H1 (cell line): ENCODE results near the gene UGT1A9. TPM values are rescaled to one million over a fixed set of nuclear protein-coding genes. Genes with fewer than 3 reads are reported as not detected.

ENCODE experiments used
- CTCF ChIA-PET: fragments of 300-600 bp; sonication (Branson Sonifier 250); formaldehyde crosslinking; loops from one replicate; lab custom pipeline; 2021; ENCODE audit not compliant: partially characterized antibody; lab: Charles Lee
- POLR2A ChIA-PET: fragments of 300-600 bp; sonication (Branson Sonifier 250); formaldehyde crosslinking; loops from one replicate; lab custom pipeline; 2021; ENCODE audit warnings: inconsistent platforms; ENCODE audit not compliant: partially characterized antibody; lab: Charles Lee
- DNase-seq, 2 experiments: peaks; one replicate each; pipeline versions ENCODE4 v3.0.0 to v3.0.0-alpha.2; 2010 to 2022; ENCODE audit warnings: low spot score in 2 of 2, low read depth in 1 of 2, mixed read lengths in 1 of 2
- FAIRE-seq: peaks from 2 replicates; lab custom pipeline; 2011; peaks lifted over from hg19 to GRCh38; lab: Jason Lieb, UNC
- H2AFZ ChIP-seq: 2 replicates; pipeline ENCODE4 v1.8.1; 2012; ENCODE audit warnings: low read length, inconsistent platforms
- H2AK5ac ChIP-seq: 2 replicates; pipeline ENCODE4 v1.6.1; 2013; ENCODE audit warnings: low read depth, low read length
- H2BK120ac ChIP-seq: replicated peaks from 2 replicates; pipeline ENCODE3; 2013; ENCODE audit warnings: low read depth, low read length, inconsistent platforms
- H2BK12ac ChIP-seq: 2 replicates; pipeline ENCODE4 v1.6.1; 2013; ENCODE audit warnings: low read depth, low read length
- H2BK15ac ChIP-seq: 2 replicates; pipeline ENCODE4 v1.6.1; 2013; ENCODE audit warnings: low read length
- H2BK20ac ChIP-seq: 2 replicates; pipeline ENCODE4 v1.6.1; 2013; ENCODE audit warnings: low read length
- H2BK5ac ChIP-seq: 2 replicates; pipeline ENCODE4 v1.6.1; 2013; ENCODE audit warnings: low read depth, low read length
- H3K14ac ChIP-seq: 2 replicates; pipeline ENCODE4 v1.6.1; 2013; ENCODE audit warnings: inconsistent platforms; ENCODE audit not compliant: insufficient read length
- H3K18ac ChIP-seq: 2 replicates; pipeline ENCODE4 v1.6.1; 2013; ENCODE audit warnings: low read length; ENCODE audit errors: extremely low read depth
- H3K23ac ChIP-seq: 2 replicates; pipeline ENCODE4 v1.6.1; 2013; ENCODE audit warnings: inconsistent platforms; ENCODE audit not compliant: insufficient read length
- H3K23me2 ChIP-seq: 2 replicates; pipeline ENCODE4 v1.6.1; 2013; ENCODE audit warnings: low read depth, low read length
- H3K27ac ChIP-seq: 2 replicates; pipeline ENCODE4 v1.6.1; 2011; ENCODE audit warnings: low read depth, low read length, inconsistent platforms
- H3K27me3 ChIP-seq, 4 experiments: replicated peaks in 1 of 4; 1 replicate in 1 of 4; 2 replicates in 3 of 4; pipeline versions ENCODE4 v1.6.1 to v1.8.1; 2011 to 2013; ENCODE audit warnings: low read length in 3 of 4, mild to moderate bottlenecking in 3 of 4, inconsistent platforms in 2 of 4, mixed read lengths in 2 of 4, moderate library complexity in 1 of 4; ENCODE audit not compliant: control insufficient read depth in 3 of 4, insufficient read depth in 3 of 4; ENCODE audit errors: extremely low read depth in 1 of 4
- H3K36me3 ChIP-seq, 4 experiments: 2 replicates each; pipeline versions ENCODE4 v1.6.1 to v1.8.1; 2011 to 2013; ENCODE audit warnings: mild to moderate bottlenecking in 4 of 4, low read length in 3 of 4, moderate library complexity in 2 of 4, control low read depth in 1 of 4, inconsistent platforms in 1 of 4; ENCODE audit not compliant: insufficient read depth in 4 of 4, control insufficient read depth in 2 of 4
- H3K4ac ChIP-seq: replicated peaks from 2 replicates; pipeline ENCODE3; 2013; ENCODE audit warnings: low read length, low read depth, mixed read lengths, inconsistent platforms; ENCODE audit not compliant: insufficient read length
- H3K4me1 ChIP-seq, 4 experiments: replicated peaks in 1 of 4; 1 replicate in 1 of 4; 2 replicates in 3 of 4; pipeline versions ENCODE4 v1.6.1 to v1.8.1; 2011 to 2013; ENCODE audit warnings: low read length in 3 of 4, inconsistent platforms in 2 of 4, mixed read lengths in 1 of 4; ENCODE audit not compliant: insufficient read depth in 4 of 4, control insufficient read depth in 3 of 4
- H3K4me2 ChIP-seq, 2 experiments: 2 replicates each; pipeline versions ENCODE4 v1.6.1 to v1.8.1; 2011 to 2013; ENCODE audit warnings: low read depth in 2 of 2, low read length in 2 of 2, control low read depth in 1 of 2, inconsistent platforms in 1 of 2, mild to moderate bottlenecking in 1 of 2; ENCODE audit not compliant: insufficient read depth in 1 of 2
- H3K4me3 ChIP-seq, 4 experiments: fragments of 200-600, 300-600 bp in 1 of 4; sonication (generic), shearing (Covaris generic), sonication (Bioruptor Twin) in 1 of 4; 2 replicates each; pipeline versions ENCODE4 v1.5.1 to v1.8.1; 2011 to 2016; ENCODE audit warnings: low read length in 4 of 4, low read depth in 3 of 4, control low read depth in 2 of 4, inconsistent platforms in 2 of 4, mild to moderate bottlenecking in 2 of 4, mixed read lengths in 1 of 4, moderate library complexity in 1 of 4; ENCODE audit not compliant: insufficient read depth in 2 of 4; ENCODE audit errors: extremely low read depth in 1 of 4
- H3K56ac ChIP-seq: replicated peaks from 2 replicates; pipeline ENCODE3; 2013; ENCODE audit warnings: low read depth, mild to moderate bottlenecking, mixed read lengths, low read length, inconsistent platforms; ENCODE audit not compliant: insufficient read length
- H3K79me1 ChIP-seq: 2 replicates; pipeline ENCODE4 v1.6.1; 2013; ENCODE audit warnings: low read depth, low read length, control low read depth
- H3K79me2 ChIP-seq, 2 experiments: 2 replicates each; pipeline versions ENCODE4 v1.6.1 to v1.8.1; 2012 to 2013; ENCODE audit warnings: low read length in 2 of 2, mild to moderate bottlenecking in 2 of 2, inconsistent platforms in 1 of 2; ENCODE audit not compliant: insufficient read depth in 2 of 2, control insufficient read depth in 1 of 2
- H3K9ac ChIP-seq, 4 experiments: replicated peaks in 1 of 4; 1 replicate in 1 of 4; 2 replicates in 3 of 4; pipeline versions ENCODE4 v1.6.1 to v1.8.1; 2011 to 2013; ENCODE audit warnings: low read depth in 3 of 4, low read length in 3 of 4, control low read depth in 2 of 4, mild to moderate bottlenecking in 2 of 4, moderate library complexity in 2 of 4, inconsistent platforms in 1 of 4; ENCODE audit errors: extremely low read depth in 1 of 4
- H3K9me3 ChIP-seq, 2 experiments: 2 replicates each; pipeline versions ENCODE4 v1.6.1 to v1.8.1; 2012 to 2013; ENCODE audit warnings: mild to moderate bottlenecking in 2 of 2, moderate library complexity in 2 of 2, control low read depth in 1 of 2, inconsistent platforms in 1 of 2, low read depth in 1 of 2, low read length in 1 of 2, mixed read lengths in 1 of 2; ENCODE audit not compliant: insufficient read depth in 2 of 2
- H4K20me1 ChIP-seq, 2 experiments: replicated peaks in 1 of 2; 2 replicates each; pipeline versions ENCODE3 to v1.8.1; 2011 to 2013; ENCODE audit warnings: inconsistent platforms in 2 of 2, low read length in 2 of 2, mild to moderate bottlenecking in 1 of 2; ENCODE audit not compliant: insufficient read depth in 2 of 2, control insufficient read depth in 1 of 2
- H4K5ac ChIP-seq: 2 replicates; pipeline ENCODE4 v1.6.1; 2013; ENCODE audit warnings: low read length, low read depth, mixed read lengths, inconsistent platforms; ENCODE audit not compliant: insufficient read length
- H4K8ac ChIP-seq: 2 replicates; pipeline ENCODE4 v1.8.0; 2013; ENCODE audit warnings: mild to moderate bottlenecking, moderate library complexity, low read length, inconsistent platforms; ENCODE audit not compliant: insufficient read depth; ENCODE audit errors: extremely low read depth
- H4K91ac ChIP-seq: replicated peaks from 2 replicates; pipeline ENCODE3; 2013; ENCODE audit warnings: low read length, mixed read lengths, inconsistent platforms; ENCODE audit not compliant: insufficient read length
- ATF2 ChIP-seq: IDR thresholded peaks from 2 replicates; pipeline ENCODE4 v1.6.1; 2012; ENCODE audit warnings: low read length, inconsistent platforms
- BACH1 ChIP-seq: IDR thresholded peaks from 2 replicates; pipeline ENCODE4 v1.6.1; 2012; ENCODE audit warnings: low read length, improper control_type of control experiment
- EZH2 ChIP-seq: fragments of 200-600 bp; sonication (generic); IDR thresholded peaks from 2 replicates; pipeline ENCODE4 v1.7.1; 2012; ENCODE audit warnings: low read depth, mild to moderate bottlenecking, moderate library complexity, low read length, inconsistent platforms; ENCODE audit not compliant: severe bottlenecking
- NANOG ChIP-seq: IDR thresholded peaks from 2 replicates; pipeline ENCODE4 v1.6.1; 2011; ENCODE audit warnings: low read length, low read depth, mild to moderate bottlenecking, inconsistent platforms; ENCODE audit not compliant: insufficient read depth, poor library complexity, severe bottlenecking
- PHF8 ChIP-seq: fragments of 200-600 bp; sonication (generic); conservative IDR thresholded peaks from 2 replicates; pipeline ENCODE4 v1.7.1; 2012; ENCODE audit warnings: low read depth, mild to moderate bottlenecking, inconsistent platforms, low read length, moderate library complexity
- POLR2A ChIP-seq, 2 experiments: IDR thresholded peaks; 1 replicate in 1 of 2; 2 replicates in 1 of 2; pipeline ENCODE4 v1.6.1; 2011; ENCODE audit warnings: low read depth in 2 of 2, low read length in 2 of 2, mild to moderate bottlenecking in 2 of 2; ENCODE audit errors: control extremely low read depth in 1 of 2
- POLR2AphosphoS5 ChIP-seq: IDR thresholded peaks from 2 replicates; pipeline ENCODE4 v1.6.1; 2011; ENCODE audit warnings: low read depth, low read length
- TAF1 ChIP-seq: IDR thresholded peaks from 2 replicates; pipeline ENCODE4 v1.6.1; 2011; ENCODE audit warnings: mild to moderate bottlenecking, low read depth, low read length
- TBP ChIP-seq: IDR thresholded peaks from 2 replicates; pipeline ENCODE4 v1.6.1; 2011; ENCODE audit warnings: low read depth, low read length, improper control_type of control experiment
- TCF12 ChIP-seq: IDR thresholded peaks from 2 replicates; pipeline ENCODE4 v1.6.1; 2011; ENCODE audit warnings: low read depth, mild to moderate bottlenecking, low read length
- WGBS, 2 experiments: shearing (Covaris generic) in 1 of 2; methylation state at CpG; one replicate each; pipeline versions ENCODE4 v1.1.6 to v1.1.7; 2013 to 2015; ENCODE audit warnings: low lambda C conversion rate in 2 of 2, mixed read lengths in 2 of 2, inconsistent platforms in 1 of 2, low coverage in 1 of 2, missing lambda C conversion rate in 1 of 2; ENCODE audit not compliant: insufficient replicate concordance in 2 of 2, insufficient coverage in 1 of 2, insufficient read length in 1 of 2; ENCODE audit errors: extremely low coverage in 1 of 2, missing lambda C conversion rate in 1 of 2; 5-methylcytosine and 5-hydroxymethylcytosine counted together
- polyA plus RNA-seq, 7 experiments: library from polyadenylated mRNA; depleted of rRNA in 3 of 7; stranded (reverse) in 5 of 7; unstranded in 2 of 7; fragments of >200 nt in 5 of 7; fragments of 200-250 nt in 2 of 7; gene quantifications; 1 replicate in 5 of 7; 2 replicates in 1 of 7; 4 replicates in 1 of 7; pipeline versions ENCODE4 v1.2.1 to v1.2.3, GENCODE V29; 2011 to 2013; ENCODE audit warnings: missing spikeins in 2 of 7, mixed read lengths in 2 of 7
- total RNA-seq: library from RNA; stranded (reverse); fragmentation: NEBNext Ultra II Directional; extraction: Animal tissue kit (Norgen Biotek cat#: 25700); gene quantifications from 2 replicates; pipeline ENCODE4 v1.2.1, GENCODE V29; 2021

Gene UGT1A9
- total and polyA plus RNA-seq, 2 of the 8 experiments (the other 6 are each of a cell fraction or from before 2014, with no cell fraction given) = not detected

DNA sequence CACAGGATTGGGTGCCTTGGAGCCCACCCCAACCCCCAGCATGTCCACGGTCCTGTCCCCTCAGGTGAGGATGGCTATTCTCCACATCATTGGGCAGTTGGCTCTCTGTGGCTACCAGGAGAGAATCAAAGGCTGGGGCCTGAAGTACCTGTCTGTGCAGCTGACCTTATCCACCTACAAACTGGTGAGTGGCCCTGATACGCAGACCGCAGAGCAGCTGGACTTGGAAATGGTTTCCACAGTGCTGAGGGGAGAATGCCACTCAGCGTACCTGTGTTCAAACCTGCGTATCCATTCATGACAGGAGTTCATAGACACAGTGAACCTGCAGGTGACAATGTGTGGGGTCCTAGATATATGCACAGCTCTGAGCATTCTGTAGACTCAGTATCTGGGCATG, 128.0 kb downstream of the UGT1A9 start:
- H3K56ac ChIP-seq = no peak overlapping the region
- no peak overlapping the region for H4K8ac ChIP-seq
- H2BK20ac ChIP-seq = no peak overlapping the region
- 50% methylated on average over 5 of the region's 5 CpGs; no CpG with 5 or more reads in 1 of the 2 experiments for WGBS, 2 experiments
- H3K23ac ChIP-seq = no peak overlapping the region
- H3K27me3 ChIP-seq = no peaks in the 10 kb centered on the region
- POLR2A ChIA-PET = no interaction called here
- peaks cover 0 to 4% of the 10 kb centered on the region in 2 experiments; a peak in 3 of 4 replicates for H3K9me3 ChIP-seq
- no peak overlapping the region for H3K4me3 ChIP-seq
- no peaks in the 10 kb centered on the region for H4K20me1 ChIP-seq
- H2BK5ac ChIP-seq = no peak overlapping the region
- H3K79me1 ChIP-seq = no peaks in the 10 kb centered on the region
- CTCF ChIA-PET = no interaction called here
- H3K4me1 ChIP-seq = no peaks in the 10 kb centered on the region
- no peak overlapping the region for H2BK15ac ChIP-seq
- FAIRE-seq = no peak
- no peak overlapping the region for H4K91ac ChIP-seq
- no peak for TF ChIP-seq ATF2
- no peak for TF ChIP-seq POLR2A (IDR thresholded peaks at IDR 0.05; ENCODE audit: control extremely low read depth in 1 of 2, low read depth in 2 of 2, low read length in 2 of 2)
- TF ChIP-seq BACH1 = no peak
- TF ChIP-seq TBP = no peak
- TF ChIP-seq TAF1 = no peak
- TF ChIP-seq EZH2 = no peak
- no peak for TF ChIP-seq PHF8
- no peak for TF ChIP-seq POLR2AphosphoS5
- no peak for TF ChIP-seq NANOG
- TF ChIP-seq TCF12 = no peak
- no peaks in the 10 kb centered on the region for H3K23me2 ChIP-seq
- H3K36me3 ChIP-seq = no peaks in the 10 kb centered on the region
- H3K79me2 ChIP-seq = no peaks in the 10 kb centered on the region
- no peak overlapping the region for H2BK120ac ChIP-seq
- H2AFZ ChIP-seq = no peak overlapping the region
- no peak overlapping the region for H2AK5ac ChIP-seq
- no peak overlapping the region for H3K14ac ChIP-seq
- DNase-seq = no peak
- no peak overlapping the region for H3K4me2 ChIP-seq
- H3K4ac ChIP-seq = no peak overlapping the region
- H4K5ac ChIP-seq = no peak overlapping the region
- H3K27ac ChIP-seq = no peak overlapping the region
- H3K18ac ChIP-seq = no peak overlapping the region
- no peak overlapping the region for H2BK12ac ChIP-seq
- H3K9ac ChIP-seq = no peak overlapping the region
